ENCODE measurements around the gene PROC. TPM values are rescaled to one million over a fixed set of nuclear protein-coding genes. Genes with fewer than 3 reads are reported as not detected.

Gene PROC
- total RNA-seq, 2 experiments from 2014 or later: not detected

DNA sequence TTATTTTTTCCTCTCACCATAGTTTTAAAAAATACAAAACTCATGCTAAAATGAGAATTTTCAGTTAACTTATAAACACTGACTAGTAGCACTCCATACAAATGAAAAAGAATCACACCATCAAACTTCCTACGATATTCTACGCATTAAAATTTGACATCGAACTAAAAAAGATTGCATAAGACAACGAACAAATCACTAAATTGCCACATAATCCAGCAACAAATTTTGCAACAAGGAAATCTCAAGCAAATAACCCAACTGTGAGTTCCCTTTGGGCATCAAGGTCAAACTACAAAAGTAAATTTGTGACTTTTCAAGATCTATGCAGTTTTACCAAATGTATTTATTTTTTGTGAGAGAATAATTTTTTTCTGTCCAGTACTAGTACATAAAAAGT is 32.0 kb upstream of the PROC start:
- ATAC-seq (no peak), DNase-seq (no peak)
- peaks cover 64% of the 10 kb centered on the region for H3K4me1 Mint-ChIP-seq (ENCODE audit: low read depth)
- CTCF ChIA-PET: interaction anchor here (1.0 to 1.6 kb wide), 5 partner anchors 12 to 94 kb away, joined by 3 to 10 read pairs (median 3); no protein-coding TSS in a partner anchor
- H3K27ac Mint-ChIP-seq: peak overlapping the region; percentile 87
- no peaks in the 10 kb centered on the region for H3K27me3 Mint-ChIP-seq (ENCODE audit: low read depth)
- POLR2A ChIA-PET: interaction anchor here (0.9 to 2.0 kb wide), 3 partner anchors 22 to 30 kb away, joined by 3 to 7 read pairs (median 5); no protein-coding TSS in a partner anchor
- no peaks in the 10 kb centered on the region for H3K9me3 Mint-ChIP-seq (ENCODE audit: insufficient read depth)
- H3K36me3 Mint-ChIP-seq (ENCODE audit: low read depth): peaks cover 14% of the 10 kb centered on the region
- H3K4me3 Mint-ChIP-seq: peak overlapping the region; percentile 90

GRCh38 chr2:127386764-127387654 is 31.2 kb upstream of the PROC start:
- peak overlapping the region; percentile 87 for H3K27ac Mint-ChIP-seq
- peak; percentile 73 for ATAC-seq
- peak; percentile 85 for DNase-seq
- no peaks in the 10 kb centered on the region for H3K27me3 Mint-ChIP-seq (ENCODE audit: low read depth)
- ChIA-PET POLR2A (interaction anchor here (0.6 to 2.6 kb wide), 6 partner anchors 13 to 924 kb away, joined by 3 to 14 read pairs (median 5); partner anchors contain the start of gene ERCC3), CTCF (interaction anchor here (1.0 kb wide), 1 partner anchor 92 kb away, joined by 3 read pairs; no protein-coding TSS in a partner anchor)
- peak overlapping the region; percentile 90 for H3K4me3 Mint-ChIP-seq
- no peaks in the 10 kb centered on the region for H3K9me3 Mint-ChIP-seq (ENCODE audit: insufficient read depth)
- H3K36me3 Mint-ChIP-seq (ENCODE audit: low read depth): peaks cover 14% of the 10 kb centered on the region
- H3K4me1 Mint-ChIP-seq (ENCODE audit: low read depth): peaks cover 60% of the 10 kb centered on the region

DNA sequence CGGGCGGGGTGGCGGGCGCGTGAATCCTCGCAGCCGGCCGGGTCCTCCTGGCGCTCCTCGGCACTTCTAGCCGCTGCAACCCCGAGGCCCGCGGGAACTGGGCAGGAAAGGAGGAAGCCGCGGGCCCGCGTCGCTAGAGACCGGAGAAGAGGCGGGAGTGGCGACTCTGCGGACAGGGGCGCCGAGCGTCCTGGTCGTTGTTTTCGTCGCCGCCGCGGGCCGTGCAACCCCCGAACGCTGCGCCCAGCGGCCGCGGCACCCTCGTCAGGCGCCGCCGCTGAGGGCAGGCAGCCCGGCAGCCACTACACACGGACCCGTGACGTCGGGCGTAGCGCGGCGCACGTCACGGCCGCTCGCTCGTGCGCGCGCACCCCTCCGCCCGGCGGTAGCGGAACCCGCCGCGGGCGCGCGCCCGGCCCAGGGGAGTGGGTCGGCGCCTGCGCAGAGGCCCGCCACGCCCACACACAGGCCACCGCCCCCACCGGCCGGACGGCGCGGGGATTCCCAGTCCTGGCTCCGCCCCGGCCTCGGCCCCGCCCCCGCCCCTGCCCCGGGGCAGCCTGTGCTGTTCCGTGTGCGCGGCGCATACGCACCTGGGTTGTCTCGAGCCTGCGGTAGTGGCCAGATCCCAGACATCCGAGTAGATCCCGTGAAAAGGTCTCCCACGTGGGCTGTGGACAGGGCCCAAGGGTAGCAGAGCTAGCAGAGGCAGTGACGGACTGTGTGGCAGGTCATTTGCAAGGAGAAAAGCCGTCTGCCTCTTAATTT is 30.4 kb upstream of the PROC start, which contains the start of gene MAP3K2:
MAP3K2 (minus strand) TSS at position 321 of the 768 bp plus-strand sequence. CDS start 44,846 bp downstream, outside the sequence.
- Mint-ChIP-seq H3K36me3 (ENCODE audit: low read depth) (peaks cover 14% of the 10 kb centered on the region), H3K27ac (peak within 1 kb of the TSS; percentile 87), H3K9me3 (ENCODE audit: insufficient read depth) (no peaks in the 10 kb centered on the region), H3K27me3 (ENCODE audit: low read depth) (no peaks in the 10 kb centered on the region), H3K4me3 (peak within 1 kb of the TSS; percentile 90), H3K4me1 (ENCODE audit: low read depth) (peaks cover 60% of the 10 kb centered on the region)
- CTCF ChIA-PET: interaction anchor here (0.7 to 2.3 kb wide), 5 partner anchors 11 to 203 kb away, joined by 3 to 10 read pairs (median 4); no protein-coding TSS in a partner anchor
- DNase-seq (peak; percentile 93), ATAC-seq (peak; percentile 82)
- POLR2A ChIA-PET: interaction anchor here (0.7 to 2.6 kb wide), 8 partner anchors 9 to 94 kb away, joined by 3 to 14 read pairs (median 4); partner anchors contain the start of gene ERCC3

GRCh38 chr2:127388423-127389164 is 29.6 kb upstream of the PROC start:
- POLR2A ChIA-PET: interaction anchor here (0.6 to 2.6 kb wide), 11 partner anchors 10 to 640 kb away, joined by 3 to 14 read pairs (median 3); partner anchors contain the start of genes ERCC3 and SAP130
- H3K9me3 Mint-ChIP-seq (ENCODE audit: insufficient read depth): no peaks in the 10 kb centered on the region
- no peaks in the 10 kb centered on the region for H3K27me3 Mint-ChIP-seq (ENCODE audit: low read depth)
- peaks cover 11% of the 10 kb centered on the region for H3K36me3 Mint-ChIP-seq (ENCODE audit: low read depth)
- H3K4me3 Mint-ChIP-seq: peak overlapping the region; percentile 79
- peak overlapping the region; percentile 87 for H3K27ac Mint-ChIP-seq
- DNase-seq (no peak), ATAC-seq (peak; percentile 10)
- CTCF ChIA-PET: interaction anchor here (0.7 to 2.3 kb wide), 5 partner anchors 10 to 203 kb away, joined by 3 to 10 read pairs (median 4); no protein-coding TSS in a partner anchor
- peaks cover 55% of the 10 kb centered on the region for H3K4me1 Mint-ChIP-seq (ENCODE audit: low read depth)

DNA sequence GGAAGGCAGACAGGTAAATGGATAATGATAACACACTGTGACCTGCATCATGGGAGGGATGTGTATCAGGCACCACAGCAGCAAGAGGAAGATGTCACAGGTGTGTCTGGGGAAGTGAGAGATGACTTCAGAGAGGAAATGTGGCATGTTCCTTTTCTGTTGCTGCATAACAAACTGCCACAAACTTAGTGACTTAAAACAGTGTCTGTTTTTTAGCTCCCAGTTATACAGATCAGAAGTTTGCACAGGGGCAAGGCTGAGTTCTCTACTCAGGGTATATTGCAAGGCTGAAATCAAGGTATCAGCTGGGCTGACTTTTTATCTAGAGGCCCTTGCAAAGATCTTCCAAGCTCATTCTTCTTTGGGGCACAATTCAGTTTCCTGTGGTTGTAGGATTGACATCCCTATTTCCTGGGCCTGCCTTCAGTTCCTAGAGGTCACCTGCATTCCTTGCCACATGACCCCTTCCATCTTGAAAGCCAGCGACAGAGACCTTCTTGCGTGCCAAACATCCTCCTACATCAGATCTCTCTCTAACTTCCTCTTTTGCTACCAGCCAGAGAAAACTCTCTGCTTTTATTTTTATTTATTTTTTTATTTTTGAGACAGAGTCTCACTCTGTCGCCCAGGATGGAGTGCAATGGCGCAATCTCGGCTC is 28.3 kb upstream of the PROC start:
- Mint-ChIP-seq H3K27ac (peak overlapping the region; percentile 90), H3K27me3 (ENCODE audit: low read depth) (no peaks in the 10 kb centered on the region), H3K36me3 (ENCODE audit: low read depth) (peaks cover 4% of the 10 kb centered on the region), H3K4me1 (ENCODE audit: low read depth) (peaks cover 48% of the 10 kb centered on the region), H3K9me3 (ENCODE audit: insufficient read depth) (no peaks in the 10 kb centered on the region), H3K4me3 (no peak overlapping the region)
- no peak for ATAC-seq
- CTCF ChIA-PET: interaction anchor here (1.1 to 2.3 kb wide), 3 partner anchors 9 to 26 kb away, joined by 3 to 10 read pairs (median 10); no protein-coding TSS in a partner anchor
- POLR2A ChIA-PET: interaction anchor here (0.7 to 1.9 kb wide), 4 partner anchors 9 to 96 kb away, joined by 3 to 7 read pairs (median 4); partner anchors contain the start of gene ERCC3
- peak; percentile 42 for DNase-seq

GRCh38 chr2:127392133-127392827 is 25.9 kb upstream of the PROC start:
- ChIA-PET CTCF (no interaction called here), POLR2A (no interaction called here)
- Mint-ChIP-seq H3K36me3 (ENCODE audit: low read depth) (peaks cover 2% of the 10 kb centered on the region), H3K9me3 (ENCODE audit: insufficient read depth) (no peaks in the 10 kb centered on the region), H3K27ac (no peak overlapping the region), H3K4me1 (ENCODE audit: low read depth) (peaks cover 28% of the 10 kb centered on the region), H3K4me3 (no peak overlapping the region), H3K27me3 (ENCODE audit: low read depth) (no peaks in the 10 kb centered on the region)
- no peak for DNase-seq
- ATAC-seq: no peak

GRCh38 chr2:127392828-127393578 is 25.2 kb upstream of the PROC start:
- Mint-ChIP-seq H3K9me3 (ENCODE audit: insufficient read depth) (no peaks in the 10 kb centered on the region), H3K36me3 (ENCODE audit: low read depth) (peaks cover 2% of the 10 kb centered on the region), H3K27me3 (ENCODE audit: low read depth) (no peaks in the 10 kb centered on the region), H3K4me3 (no peak overlapping the region), H3K4me1 (ENCODE audit: low read depth) (peaks cover 34% of the 10 kb centered on the region), H3K27ac (no peak overlapping the region)
- DNase-seq (no peak), ATAC-seq (no peak)
- ChIA-PET POLR2A (no interaction called here), CTCF (interaction anchor here (0.9 kb wide), 1 partner anchor 13 kb away, joined by 3 read pairs; no protein-coding TSS in a partner anchor)

- CTCF ChIA-PET: interaction anchor here (0.8 kb wide), 1 partner anchor 22 kb away, joined by 4 read pairs; no protein-coding TSS in a partner anchor
- no peak for ATAC-seq
Observed at GRCh38 chr2:127394492-127394891, 23.7 kb upstream of the PROC start.

GRCh38 chr2:127397568-127398238 is 20.5 kb upstream of the PROC start:
- CTCF ChIA-PET: interaction anchor here (1.6 to 2.4 kb wide), 2 partner anchors 9 to 18 kb away, joined by 4 to 10 read pairs; no protein-coding TSS in a partner anchor
- no peak overlapping the region for H3K4me3 Mint-ChIP-seq
- H3K9me3 Mint-ChIP-seq (ENCODE audit: insufficient read depth): no peaks in the 10 kb centered on the region
- peaks cover 2% of the 10 kb centered on the region for H3K36me3 Mint-ChIP-seq (ENCODE audit: low read depth)
- H3K4me1 Mint-ChIP-seq (ENCODE audit: low read depth): peaks cover 16% of the 10 kb centered on the region
- DNase-seq (no peak), ATAC-seq (peak; percentile 9)
- H3K27ac Mint-ChIP-seq: no peak overlapping the region
- H3K27me3 Mint-ChIP-seq (ENCODE audit: low read depth): no peaks in the 10 kb centered on the region
- POLR2A ChIA-PET: no interaction called here

More at GRCh38 chr2:127394492-127394891, 23.7 kb upstream of the PROC start:
- H3K4me1 Mint-ChIP-seq (ENCODE audit: low read depth): peaks cover 25% of the 10 kb centered on the region
- H3K36me3 Mint-ChIP-seq (ENCODE audit: low read depth): peaks cover 2% of the 10 kb centered on the region
- no peak overlapping the region for H3K27ac Mint-ChIP-seq
- no peak overlapping the region for H3K4me3 Mint-ChIP-seq
- DNase-seq: no peak
- H3K27me3 Mint-ChIP-seq (ENCODE audit: low read depth): no peaks in the 10 kb centered on the region
- POLR2A ChIA-PET: interaction anchor here (0.6 kb wide), 1 partner anchor 439 kb away, joined by 3 read pairs; no protein-coding TSS in a partner anchor
- no peaks in the 10 kb centered on the region for H3K9me3 Mint-ChIP-seq (ENCODE audit: insufficient read depth)

Data from activated CD8-positive, alpha-beta T cell treated with anti-CD3 and anti-CD28 coated beads, Interleukin-2, amount 10 ng/mL, durations not matched to agents 7 days and 5 days (primary cell).